Measurements from ENCODE around the gene SELENOW.
"Not testable (repeated sequence)": the region's sequence is repeated elsewhere in the genome, so short reads cannot be mapped to it uniquely, and the experiment has no call there.

SELENOW gene

DNA sequence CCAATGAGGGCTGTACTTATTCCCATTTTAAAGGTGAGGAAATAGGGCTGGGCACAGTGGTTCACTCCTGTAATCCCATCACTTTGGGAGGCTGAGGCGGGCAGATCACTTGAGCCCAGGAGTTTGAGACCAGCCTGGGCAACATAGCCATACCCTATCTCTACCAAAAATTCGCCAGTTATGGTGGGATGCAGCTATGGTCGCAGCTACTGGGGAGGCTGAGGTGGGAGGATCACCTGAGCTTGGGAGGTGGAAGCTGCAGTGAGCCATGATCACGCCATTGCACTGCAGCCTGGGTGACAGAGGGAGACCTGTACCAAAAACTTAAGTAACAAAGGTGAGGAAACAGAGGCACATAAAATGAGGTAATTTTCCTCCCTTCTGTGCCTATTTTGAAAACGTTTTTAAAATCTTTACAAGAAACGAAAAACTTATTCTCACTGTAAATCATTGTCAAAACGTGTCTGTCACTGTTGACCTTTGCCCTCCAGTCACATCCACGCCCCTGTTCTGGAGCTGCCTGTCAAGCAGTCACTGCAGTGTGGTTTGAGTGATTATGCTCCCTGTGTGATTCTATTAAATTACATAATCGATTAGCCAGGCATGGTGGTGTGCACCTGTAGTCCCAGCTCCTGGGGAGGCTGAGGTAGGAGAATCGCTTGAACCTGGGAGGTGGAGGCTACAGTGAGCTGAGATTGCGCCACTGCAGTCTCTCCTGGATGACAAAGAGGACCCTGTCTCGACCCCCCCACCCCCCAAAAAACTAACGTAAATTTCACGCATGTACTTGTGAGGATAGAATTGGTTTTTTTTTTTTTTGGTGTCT, 20.7 kb upstream of the SELENOW start:
- TF ChIP-seq, protein P1, sequence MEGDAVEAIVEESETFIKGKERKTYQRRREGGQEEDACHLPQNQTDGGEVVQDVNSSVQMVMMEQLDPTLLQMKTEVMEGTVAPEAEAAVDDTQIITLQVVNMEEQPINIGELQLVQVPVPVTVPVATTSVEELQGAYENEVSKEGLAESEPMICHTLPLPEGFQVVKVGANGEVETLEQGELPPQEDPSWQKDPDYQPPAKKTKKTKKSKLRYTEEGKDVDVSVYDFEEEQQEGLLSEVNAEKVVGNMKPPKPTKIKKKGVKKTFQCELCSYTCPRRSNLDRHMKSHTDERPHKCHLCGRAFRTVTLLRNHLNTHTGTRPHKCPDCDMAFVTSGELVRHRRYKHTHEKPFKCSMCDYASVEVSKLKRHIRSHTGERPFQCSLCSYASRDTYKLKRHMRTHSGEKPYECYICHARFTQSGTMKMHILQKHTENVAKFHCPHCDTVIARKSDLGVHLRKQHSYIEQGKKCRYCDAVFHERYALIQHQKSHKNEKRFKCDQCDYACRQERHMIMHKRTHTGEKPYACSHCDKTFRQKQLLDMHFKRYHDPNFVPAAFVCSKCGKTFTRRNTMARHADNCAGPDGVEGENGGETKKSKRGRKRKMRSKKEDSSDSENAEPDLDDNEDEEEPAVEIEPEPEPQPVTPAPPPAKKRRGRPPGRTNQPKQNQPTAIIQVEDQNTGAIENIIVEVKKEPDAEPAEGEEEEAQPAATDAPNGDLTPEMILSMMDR (conservative IDR thresholded peaks at IDR 0.05; ENCODE audit: low read depth, low read length), result no peak
- no peak overlapping the region for H3K4me3 ChIP-seq (ENCODE audit: low read depth, low read length)
- no peak for DNase-seq (ENCODE audit: low read depth)

DNA sequence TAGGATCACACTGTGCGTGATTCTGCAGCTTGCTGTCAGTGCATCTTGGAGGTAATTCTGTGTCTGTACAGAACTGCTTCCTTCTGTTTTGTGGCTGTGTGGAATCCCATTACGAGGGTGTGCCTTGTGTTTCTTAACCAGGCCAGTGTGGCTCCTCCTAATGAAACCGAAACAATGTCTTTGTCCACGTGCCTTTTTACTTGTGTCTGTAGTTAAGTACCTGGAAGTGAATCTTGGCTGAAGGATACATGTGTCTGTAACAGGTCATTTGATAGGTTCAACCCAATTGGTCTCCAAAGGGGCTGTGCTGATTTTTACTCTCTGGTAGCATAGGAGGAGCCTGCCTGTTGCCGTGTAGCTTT, 20.1 kb upstream of the SELENOW start:
- H3K4me3 ChIP-seq (ENCODE audit: low read depth, low read length), result no peak overlapping the region
- TF ChIP-seq, protein P1 (conservative IDR thresholded peaks at IDR 0.05; ENCODE audit: low read depth, low read length), result no peak
- DNase-seq (ENCODE audit: low read depth), result no peak

DNA sequence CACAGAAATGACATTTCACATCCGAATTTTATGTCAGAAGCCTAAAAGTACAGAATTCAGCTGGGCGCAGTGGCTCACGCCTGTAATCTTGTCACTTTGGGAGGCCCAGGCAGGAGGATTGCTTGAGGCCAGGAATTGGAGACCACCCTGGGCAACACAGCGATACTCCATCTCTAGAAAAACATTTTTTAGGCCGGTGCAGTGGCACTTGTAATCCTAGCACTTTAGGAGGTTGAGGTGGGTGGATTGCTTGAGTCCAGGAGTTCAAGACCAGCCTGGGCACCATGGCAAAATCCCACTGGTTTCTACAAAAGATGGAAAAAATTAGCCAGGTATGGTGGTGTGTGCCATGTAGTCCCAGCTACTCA, 17.9 kb upstream of the SELENOW start:
- TF ChIP-seq, protein P1 (conservative IDR thresholded peaks at IDR 0.05; ENCODE audit: low read depth, low read length), result no peak
- DNase-seq (ENCODE audit: low read depth), result no peak
- no peak overlapping the region for H3K4me3 ChIP-seq (ENCODE audit: low read depth, low read length)

DNA sequence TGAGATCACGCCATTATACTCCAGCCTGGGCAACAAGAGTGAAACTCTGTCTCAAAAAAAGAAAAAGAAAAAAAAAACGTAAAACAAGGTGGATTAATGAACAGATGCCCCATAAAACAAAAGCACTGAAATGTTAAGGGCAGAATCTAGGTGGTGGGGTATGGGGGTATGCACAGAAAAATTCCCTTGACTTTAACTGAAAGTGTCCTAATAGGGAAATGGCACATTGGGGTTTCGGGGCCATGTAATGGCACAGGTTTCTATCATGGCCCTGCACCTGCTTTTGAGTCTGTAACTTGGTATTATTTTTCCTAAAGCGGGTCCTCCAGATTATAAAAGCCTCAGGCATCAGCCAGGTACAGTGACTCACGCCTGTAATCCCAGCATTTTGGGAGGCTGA, 16.9 kb upstream of the SELENOW start:
- no peak overlapping the region for H3K4me3 ChIP-seq (ENCODE audit: low read depth, low read length)
- no peak for DNase-seq (ENCODE audit: low read depth)
- TF ChIP-seq, protein P1 (conservative IDR thresholded peaks at IDR 0.05; ENCODE audit: low read depth, low read length), result no peak

GRCh38 chr19:47762151-47762550, 16.4 kb upstream of the SELENOW start:
- no peak for DNase-seq (ENCODE audit: low read depth)
- H3K4me3 ChIP-seq (ENCODE audit: low read depth, low read length), result no peak overlapping the region
- TF ChIP-seq, protein P1 (conservative IDR thresholded peaks at IDR 0.05; ENCODE audit: low read depth, low read length), result no peak

DNA sequence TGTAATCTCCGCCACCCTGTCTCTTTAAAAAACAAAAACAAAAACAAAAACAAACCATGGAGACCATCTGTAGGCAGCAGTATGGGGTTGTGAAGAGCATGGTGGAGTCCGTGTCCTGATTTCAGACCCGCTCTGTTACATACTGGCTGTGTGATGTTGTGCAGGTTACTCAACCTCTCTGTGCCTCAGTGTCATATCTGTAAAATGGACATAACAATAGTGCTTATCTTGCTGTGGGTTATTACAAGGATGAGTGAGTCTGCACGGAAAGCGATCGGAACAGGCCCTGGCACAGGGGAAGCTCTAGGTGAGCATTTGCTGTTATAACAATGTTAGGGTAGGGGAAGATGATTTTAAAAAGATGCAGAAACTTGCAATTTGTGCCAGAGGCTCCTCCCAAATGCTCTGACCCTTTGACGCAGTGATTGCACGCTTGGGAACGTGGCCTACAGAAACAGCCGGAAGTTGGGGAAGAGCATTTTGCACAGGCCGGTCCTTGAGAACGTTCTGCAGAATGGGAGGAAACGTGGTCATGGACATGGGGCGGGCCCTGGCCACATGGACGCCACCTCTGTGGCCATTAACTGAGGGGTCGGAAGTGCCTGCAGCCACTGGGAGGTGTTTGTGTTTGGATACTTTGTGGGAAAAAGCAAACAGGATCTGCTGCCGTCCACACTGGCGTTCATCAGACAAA, 15.7 kb upstream of the SELENOW start:
- no peak overlapping the region for H3K4me3 ChIP-seq (ENCODE audit: low read depth, low read length)
- peak; percentile 41 for DNase-seq (ENCODE audit: low read depth)

DNA sequence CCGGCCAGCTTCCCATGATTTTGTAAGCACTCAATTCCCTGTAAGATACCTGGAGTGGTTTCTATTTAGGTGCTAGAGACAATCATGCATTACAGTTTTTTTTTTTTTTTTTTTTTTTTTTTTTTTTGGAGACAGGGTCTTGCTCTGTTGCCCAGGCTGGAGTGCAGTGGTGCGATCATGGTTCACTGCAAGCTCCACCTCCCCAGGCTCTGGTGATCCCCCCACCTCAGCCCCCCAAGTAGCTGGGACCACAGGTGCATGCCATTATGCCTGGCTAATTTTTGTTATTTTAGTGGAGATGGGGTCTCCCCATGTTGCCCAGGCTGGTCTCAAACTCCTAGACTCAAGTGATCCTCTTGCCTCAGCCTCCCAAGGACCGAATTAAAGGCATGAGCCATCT, 13.8 kb upstream of the SELENOW start:
- not testable (repeated sequence) for DNase-seq (ENCODE audit: low read depth); H3K4me3 ChIP-seq (ENCODE audit: low read depth, low read length)

More for the DNA sequence above, 15.7 kb upstream of the SELENOW start:
- TF ChIP-seq, protein P1 (conservative IDR thresholded peaks at IDR 0.05; ENCODE audit: low read depth, low read length), result no peak

All from choroid plexus epithelial cell (primary cell).